ENCODE data around the gene DHPS.

- TF ChIP-seq EZH2phosphoT487 (IDR thresholded peaks at IDR 0.05; ENCODE audit: insufficient read depth, low read depth) (no peak), EZH2 (IDR thresholded peaks at IDR 0.05; ENCODE audit: insufficient read depth, poor library complexity, severe bottlenecking) (no peak)
Measured at GRCh38 chr19:12730064-12730463, 48.4 kb upstream of the DHPS start.
